Smooth muscle cell (in vitro differentiated cells): ENCODE data around the gene UNKL. TPM values are rescaled to one million over a fixed set of nuclear protein-coding genes. Genes with fewer than 3 reads are reported as not detected.

ENCODE experiments used
- DNase-seq: peaks from one replicate; lab custom pipeline; 2025; ENCODE audit not compliant: unreplicated experiment; lab: John Stamatoyannopoulos, UW
- H2AFZ ChIP-seq: fragments of 200-600 bp; sonication (generic); 2 replicates; pipeline ENCODE4 v1.6.0; 2016; ENCODE audit warnings: antibody characterized with exemption, low read depth, mild to moderate bottlenecking
- H3F3A ChIP-seq: fragments of 200-600 bp; sonication (generic); 2 replicates; pipeline ENCODE4 v1.6.0; 2017; ENCODE audit warnings: antibody characterized with exemption, low read depth
- H3K27ac ChIP-seq: fragments of 200-600 bp; sonication (generic); 2 replicates; pipeline ENCODE4 v1.5.1; 2016; ENCODE audit warnings: low read depth, mild to moderate bottlenecking
- H3K27me3 ChIP-seq: fragments of 200-600 bp; sonication (generic); 2 replicates; pipeline ENCODE4 v1.6.1; 2016; ENCODE audit warnings: low read depth, mild to moderate bottlenecking
- H3K36me3 ChIP-seq: fragments of 200-600 bp; sonication (generic); 2 replicates; pipeline ENCODE4 v1.5.1; 2016; ENCODE audit warnings: low read depth
- H3K4me1 ChIP-seq: fragments of 200-600 bp; sonication (generic); 2 replicates; pipeline ENCODE4 v1.5.1; 2016; ENCODE audit warnings: low read depth
- H3K4me2 ChIP-seq: fragments of 200-600 bp; sonication (generic); 2 replicates; pipeline ENCODE4 v1.6.0; 2016; ENCODE audit warnings: mild to moderate bottlenecking
- H3K4me3 ChIP-seq: fragments of 200-600 bp; sonication (generic); 2 replicates; pipeline ENCODE4 v1.5.1; 2016; ENCODE audit warnings: mild to moderate bottlenecking
- H3K79me2 ChIP-seq: fragments of 200-600 bp; sonication (generic); 2 replicates; pipeline ENCODE4 v1.6.0; 2016; ENCODE audit warnings: low read depth, mild to moderate bottlenecking
- H3K9ac ChIP-seq: fragments of 200-600 bp; sonication (generic); 2 replicates; pipeline ENCODE4 v1.6.0; 2016; ENCODE audit warnings: low read depth
- H3K9me3 ChIP-seq: fragments of 200-600 bp; sonication (generic); replicated peaks from 2 replicates; pipeline ENCODE4 v1.5.1; 2016; ENCODE audit warnings: low read depth
- H4K20me1 ChIP-seq: fragments of 200-600 bp; sonication (generic); 2 replicates; pipeline ENCODE4 v1.6.0; 2016; ENCODE audit warnings: low read depth
- WGBS: methylation state at CpG from one replicate; pipeline ENCODE4 v1.1.7; 2016; ENCODE audit warnings: low lambda C conversion rate; 5-methylcytosine and 5-hydroxymethylcytosine counted together
- polyA plus RNA-seq: library from polyadenylated mRNA; unstranded; fragments of >200 nt; fragmentation: Nextera tagmentation; extraction: Ambion mirVana; gene quantifications from 2 replicates; pipeline ENCODE4 v1.2.1, GENCODE V29; 2016
- total RNA-seq: library from RNA; depleted of rRNA; stranded (reverse); fragments of >200 nt; gene quantifications from 2 replicates; pipeline ENCODE4 v1.2.3, GENCODE V29; 2014
- TF ChIP-seq, protein P1 (sequence below): fragments of 200-600 bp; sonication (generic); IDR thresholded peaks from 2 replicates; pipeline ENCODE4 v1.5.1; 2017; ENCODE audit warnings: borderline replicate concordance, mild to moderate bottlenecking, antibody characterized with exemption; ENCODE audit not compliant: insufficient read depth, poor library complexity, severe bottlenecking

The UNKL gene
- total and polyA plus RNA-seq, 2 experiments from 2014 or later: 5.2 to 6.2 TPM

DNA sequence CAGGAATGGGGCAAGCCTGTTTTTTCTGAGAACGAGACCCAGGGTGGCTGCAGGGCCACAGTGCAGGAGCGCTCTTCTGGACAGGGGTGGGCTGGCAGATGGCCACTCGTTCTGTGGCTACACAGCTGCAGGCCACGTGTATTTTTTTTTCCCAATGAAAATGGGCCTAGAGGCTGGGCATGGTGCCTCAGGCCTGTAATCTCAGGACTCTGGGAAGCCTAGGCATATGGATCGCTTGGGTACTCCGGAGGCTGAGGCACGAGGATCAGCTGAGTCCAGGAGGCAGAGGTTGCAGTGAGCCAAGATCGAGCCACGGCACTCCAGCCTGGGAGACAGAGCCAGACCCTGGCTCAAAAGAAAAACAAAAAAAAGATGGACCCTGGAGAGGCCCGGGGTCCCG lies 6.8 kb downstream of the UNKL start:
- DNase-seq: no peak
- Histone ChIP-seq H4K20me1 (peaks cover 6% of the 10 kb centered on the region), H3K9me3 (no peaks in the 10 kb centered on the region), H3K9ac (no peak overlapping the region), H3K4me1 (no peaks in the 10 kb centered on the region), H3K4me2 (peak overlapping the region; percentile 94), H3K79me2 (peaks cover 4% of the 10 kb centered on the region), H3K27ac (no peak overlapping the region), H3K36me3 (no peaks in the 10 kb centered on the region), H3F3A (no peaks in the 10 kb centered on the region), H2AFZ (no peak overlapping the region), H3K4me3 (peak overlapping the region; percentile 84), H3K27me3 (no peaks in the 10 kb centered on the region)
- WGBS: 56% methylated on average over 11 of the region's 11 CpGs
- TF ChIP-seq, protein P1, sequence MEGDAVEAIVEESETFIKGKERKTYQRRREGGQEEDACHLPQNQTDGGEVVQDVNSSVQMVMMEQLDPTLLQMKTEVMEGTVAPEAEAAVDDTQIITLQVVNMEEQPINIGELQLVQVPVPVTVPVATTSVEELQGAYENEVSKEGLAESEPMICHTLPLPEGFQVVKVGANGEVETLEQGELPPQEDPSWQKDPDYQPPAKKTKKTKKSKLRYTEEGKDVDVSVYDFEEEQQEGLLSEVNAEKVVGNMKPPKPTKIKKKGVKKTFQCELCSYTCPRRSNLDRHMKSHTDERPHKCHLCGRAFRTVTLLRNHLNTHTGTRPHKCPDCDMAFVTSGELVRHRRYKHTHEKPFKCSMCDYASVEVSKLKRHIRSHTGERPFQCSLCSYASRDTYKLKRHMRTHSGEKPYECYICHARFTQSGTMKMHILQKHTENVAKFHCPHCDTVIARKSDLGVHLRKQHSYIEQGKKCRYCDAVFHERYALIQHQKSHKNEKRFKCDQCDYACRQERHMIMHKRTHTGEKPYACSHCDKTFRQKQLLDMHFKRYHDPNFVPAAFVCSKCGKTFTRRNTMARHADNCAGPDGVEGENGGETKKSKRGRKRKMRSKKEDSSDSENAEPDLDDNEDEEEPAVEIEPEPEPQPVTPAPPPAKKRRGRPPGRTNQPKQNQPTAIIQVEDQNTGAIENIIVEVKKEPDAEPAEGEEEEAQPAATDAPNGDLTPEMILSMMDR: no peak

DNA sequence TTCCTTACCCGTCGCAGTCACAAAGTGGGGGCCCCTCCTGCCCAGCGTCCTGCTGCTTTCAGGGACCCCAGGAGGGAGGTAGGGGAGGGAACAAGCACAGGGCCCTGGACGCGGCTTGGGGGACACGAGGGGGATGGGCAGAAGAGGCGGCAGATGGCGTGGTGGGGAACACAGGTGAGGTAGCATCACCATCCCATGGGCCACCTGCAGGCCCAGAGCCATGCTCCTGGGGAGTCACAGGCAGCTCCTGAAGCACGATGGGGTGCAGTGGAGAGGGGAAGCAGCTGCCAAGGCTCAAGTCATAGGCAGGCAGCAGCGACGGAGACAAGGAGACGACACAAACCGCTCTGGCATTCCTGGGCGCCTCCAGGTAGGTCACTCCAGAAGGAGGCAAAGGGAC lies 10.8 kb downstream of the UNKL start:
- no peak overlapping the region for H3K9ac ChIP-seq
- peaks cover 6% of the 10 kb centered on the region for H4K20me1 ChIP-seq

DNA sequence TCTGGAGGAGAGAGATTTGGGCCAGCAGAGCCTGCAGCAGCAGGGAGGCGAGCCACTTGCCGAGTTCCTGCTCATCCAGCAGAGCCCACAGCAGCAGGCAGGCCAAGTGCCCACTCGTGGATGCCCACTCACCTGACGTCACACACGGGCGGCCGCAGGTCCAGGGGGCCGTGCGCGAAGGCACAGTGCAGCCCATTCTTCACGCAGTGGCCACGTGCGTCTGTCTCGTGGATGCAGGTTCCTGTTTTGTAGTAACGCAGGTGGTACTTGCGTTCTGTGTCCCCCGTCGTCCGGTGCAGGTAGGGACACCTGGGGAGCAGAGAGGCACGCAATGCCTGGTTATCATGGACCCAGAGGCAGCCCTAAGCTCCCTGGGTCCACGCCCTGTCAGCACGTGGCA lies 11.5 kb downstream of the UNKL start:
- H4K20me1 ChIP-seq: peaks cover 6% of the 10 kb centered on the region
- H3K27ac ChIP-seq: no peak overlapping the region
- TF ChIP-seq, protein P1: no peak
- no peaks in the 10 kb centered on the region for H3K9me3 ChIP-seq
- H3K27me3 ChIP-seq: no peaks in the 10 kb centered on the region
- no peak for DNase-seq
- no peak overlapping the region for H2AFZ ChIP-seq
- no peak overlapping the region for H3K9ac ChIP-seq
- H3K4me2 ChIP-seq: no peak overlapping the region
- 98% methylated on average over 22 of the region's 22 CpGs for WGBS
- H3K36me3 ChIP-seq: no peaks in the 10 kb centered on the region
- H3F3A ChIP-seq: no peaks in the 10 kb centered on the region
- no peak overlapping the region for H3K4me3 ChIP-seq
- H3K79me2 ChIP-seq: peaks cover 4% of the 10 kb centered on the region
- H3K4me1 ChIP-seq: no peaks in the 10 kb centered on the region

More for the DNA sequence above, 10.8 kb downstream of the UNKL start:
- Histone ChIP-seq H3K4me2 (no peak overlapping the region), H3K79me2 (peaks cover 4% of the 10 kb centered on the region), H3K4me3 (no peak overlapping the region), H2AFZ (no peak overlapping the region), H3F3A (no peaks in the 10 kb centered on the region), H3K27me3 (no peaks in the 10 kb centered on the region), H3K4me1 (no peaks in the 10 kb centered on the region), H3K36me3 (no peaks in the 10 kb centered on the region), H3K9me3 (no peaks in the 10 kb centered on the region), H3K27ac (no peak overlapping the region)
- WGBS: 97% methylated on average over 14 of the region's 14 CpGs
- no peak for DNase-seq
- TF ChIP-seq, protein P1: no peak

DNA sequence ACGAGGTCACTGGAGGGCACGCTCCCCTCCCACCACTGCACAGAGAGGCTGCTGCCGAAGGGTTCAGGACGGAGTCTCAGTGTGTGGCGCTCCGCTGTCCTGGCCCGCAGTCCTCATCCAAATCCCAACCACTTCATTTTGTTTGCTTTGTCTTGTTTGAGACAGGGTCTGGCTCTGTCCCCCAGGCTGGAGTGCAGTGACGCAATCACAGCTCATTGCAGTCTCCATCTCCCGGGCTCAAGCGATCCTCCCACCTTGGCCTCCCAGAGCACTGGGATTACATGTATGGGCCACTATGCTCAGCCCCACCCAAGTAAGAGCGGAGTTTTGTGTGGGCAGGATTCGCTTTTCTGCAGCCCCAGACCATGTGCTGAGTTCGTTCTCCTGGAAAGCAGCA lies 12.7 kb downstream of the UNKL start:
- Histone ChIP-seq H3K4me3 (no peak overlapping the region), H4K20me1 (no peaks in the 10 kb centered on the region), H3K4me1 (no peaks in the 10 kb centered on the region), H3K79me2 (no peaks in the 10 kb centered on the region), H3K4me2 (no peak overlapping the region), H2AFZ (no peak overlapping the region), H3K36me3 (no peaks in the 10 kb centered on the region), H3K9ac (no peak overlapping the region), H3K27ac (no peak overlapping the region), H3K9me3 (no peaks in the 10 kb centered on the region), H3F3A (no peaks in the 10 kb centered on the region), H3K27me3 (no peaks in the 10 kb centered on the region)
- WGBS: 94% methylated on average over 13 of the region's 13 CpGs
- no peak for DNase-seq
- TF ChIP-seq, protein P1: no peak
